Fibroblast of lung (primary cell): ENCODE measurements around the gene CPNE4. TPM values are rescaled to one million over a fixed set of nuclear protein-coding genes. Genes with fewer than 3 reads are reported as not detected.

ENCODE experiments used
- DNase-seq, 2 donors: peaks; one replicate each; pipeline versions ENCODE4 v3.0.0 to v3.0.0-alpha.2; 2010; ENCODE audit warnings: low read depth in 2 of 2
- H2AFZ ChIP-seq: 2 replicates; pipeline ENCODE4 v1.5.1; 2012; ENCODE audit warnings: low read length, control low read depth, inconsistent platforms
- H3K27ac ChIP-seq: 2 replicates; pipeline ENCODE4 v1.5.1; 2011; ENCODE audit warnings: low read length, control low read depth; ENCODE audit not compliant: insufficient read depth
- H3K27me3 ChIP-seq: 2 replicates; pipeline ENCODE4 v1.5.1; 2011; ENCODE audit warnings: mild to moderate bottlenecking, low read length; ENCODE audit not compliant: control insufficient read depth, insufficient read depth
- H3K36me3 ChIP-seq: 2 replicates; pipeline ENCODE4 v1.5.1; 2011; ENCODE audit warnings: low read length; ENCODE audit not compliant: control insufficient read depth, insufficient read depth
- H3K4me1 ChIP-seq: 2 replicates; pipeline ENCODE4 v1.5.1; 2011; ENCODE audit warnings: low read length; ENCODE audit not compliant: control insufficient read depth, insufficient read depth; ENCODE audit errors: extremely low read depth
- H3K4me2 ChIP-seq: 2 replicates; pipeline ENCODE4 v1.5.1; 2011; ENCODE audit warnings: low read length, control low read depth; ENCODE audit not compliant: insufficient read depth; ENCODE audit errors: extremely low read depth
- H3K4me3 ChIP-seq, 4 experiments: fragments of 200-600 bp in 1 of 4; sonication (generic) in 1 of 4; replicated peaks in 1 of 4; 2 replicates each; pipeline ENCODE4 v1.5.1; 2011 to 2016; ENCODE audit warnings: low read length in 4 of 4, low read depth in 3 of 4, mild to moderate bottlenecking in 3 of 4, control low read depth in 2 of 4, inconsistent platforms in 1 of 4, mixed read lengths in 1 of 4; ENCODE audit not compliant: insufficient read depth in 1 of 4; ENCODE audit errors: control extremely low read depth in 1 of 4
- H3K79me2 ChIP-seq: 2 replicates; pipeline ENCODE4 v1.5.1; 2012; ENCODE audit warnings: mild to moderate bottlenecking, low read length, inconsistent platforms; ENCODE audit not compliant: control insufficient read depth, insufficient read depth
- H3K9ac ChIP-seq: 2 replicates; pipeline ENCODE4 v1.5.1; 2011; ENCODE audit warnings: mild to moderate bottlenecking, low read length, control low read depth; ENCODE audit not compliant: insufficient read depth
- H3K9me3 ChIP-seq: 2 replicates; pipeline ENCODE4 v1.5.1; 2012; ENCODE audit warnings: low read depth, low read length; ENCODE audit not compliant: control insufficient read depth, insufficient read depth
- H4K20me1 ChIP-seq: 2 replicates; pipeline ENCODE4 v1.5.1; 2011; ENCODE audit warnings: low read length; ENCODE audit not compliant: control insufficient read depth, insufficient read depth; ENCODE audit errors: extremely low read depth
- CTCF ChIP-seq, 2 donors: IDR thresholded peaks in 1 of 2; conservative IDR thresholded peaks in 1 of 2; 1 replicate in 1 of 2; 2 replicates in 1 of 2; pipeline ENCODE4 v1.5.1; 2011 to 2012; ENCODE audit warnings: low read length in 2 of 2, control low read depth in 1 of 2, inconsistent platforms in 1 of 2, low read depth in 1 of 2, mild to moderate bottlenecking in 1 of 2
- EZH2 ChIP-seq: IDR thresholded peaks from 2 replicates; pipeline ENCODE4 v1.5.1; 2012; ENCODE audit warnings: low read length, control low read depth, mild to moderate bottlenecking; ENCODE audit errors: missing control alignments
- polyA plus RNA-seq, 2 donors: library from polyadenylated mRNA; depleted of rRNA in 1 of 2; stranded (reverse) in 1 of 2; unstranded in 1 of 2; fragments of >200 nt; gene quantifications; 2 replicates each; pipeline ENCODE4 v1.2.1, GENCODE V29; 2011 to 2012; ENCODE audit warnings: missing spikeins in 1 of 2
- total RNA-seq: library from RNA; depleted of rRNA; stranded (reverse); fragments of >200 nt; gene quantifications from 2 replicates; pipeline ENCODE4 v1.2.1, GENCODE V29; 2014

Gene CPNE4
- total and polyA plus RNA-seq, 2 donors (not counting 1 experiment from before 2014, with no cell fraction given), result 0.17 TPM; not detected in 1

- H3K27me3 ChIP-seq, result no peaks in the 10 kb centered on the region
- no peak for TF ChIP-seq EZH2
- TF ChIP-seq CTCF (conservative IDR thresholded peaks at IDR 0.05 in 1 of 2, IDR thresholded peaks at IDR 0.05 in 1 of 2; ENCODE audit: low read depth in 1 of 2, low read length in 2 of 2), result no peak
- DNase-seq, result no peak
Measured at GRCh38 chr3:131975047-131975446, 59.8 kb downstream of the CPNE4 start.

GRCh38 chr3:131973731-131974130, 61.1 kb downstream of the CPNE4 start:
- Histone ChIP-seq H3K4me3 (no peak overlapping the region), H3K27ac (no peak overlapping the region), H2AFZ (no peak overlapping the region), H3K79me2 (no peaks in the 10 kb centered on the region), H3K36me3 (no peaks in the 10 kb centered on the region), H3K27me3 (no peaks in the 10 kb centered on the region), H3K4me2 (no peak overlapping the region), H4K20me1 (no peaks in the 10 kb centered on the region), H3K4me1 (no peaks in the 10 kb centered on the region), H3K9ac (no peak overlapping the region), H3K9me3 (no peaks in the 10 kb centered on the region)
- peak in 1 of 2 donors; percentile 73 for DNase-seq
- TF ChIP-seq EZH2 (no peak), CTCF (conservative IDR thresholded peaks at IDR 0.05 in 1 of 2, IDR thresholded peaks at IDR 0.05 in 1 of 2; ENCODE audit: low read depth in 1 of 2, low read length in 2 of 2) (no peak)

More at GRCh38 chr3:131975047-131975446, 59.8 kb downstream of the CPNE4 start:
- no peak overlapping the region for H3K9ac ChIP-seq
- no peaks in the 10 kb centered on the region for H3K79me2 ChIP-seq
- H3K27ac ChIP-seq, result no peak overlapping the region
- no peak overlapping the region for H3K4me2 ChIP-seq
- no peaks in the 10 kb centered on the region for H4K20me1 ChIP-seq
- no peaks in the 10 kb centered on the region for H3K36me3 ChIP-seq
- H2AFZ ChIP-seq, result no peak overlapping the region
- no peaks in the 10 kb centered on the region for H3K4me1 ChIP-seq
- H3K4me3 ChIP-seq, result no peak overlapping the region
- no peaks in the 10 kb centered on the region for H3K9me3 ChIP-seq

- Histone ChIP-seq H3K4me1 (no peaks in the 10 kb centered on the region), H3K27ac (no peak overlapping the region), H3K4me2 (no peak overlapping the region), H3K4me3 (no peak overlapping the region), H4K20me1 (no peaks in the 10 kb centered on the region), H3K27me3 (no peaks in the 10 kb centered on the region), H3K36me3 (no peaks in the 10 kb centered on the region), H3K79me2 (no peaks in the 10 kb centered on the region), H3K9ac (no peak overlapping the region), H3K9me3 (no peaks in the 10 kb centered on the region), H2AFZ (no peak overlapping the region)
- no peak for DNase-seq
- TF ChIP-seq CTCF (conservative IDR thresholded peaks at IDR 0.05 in 1 of 2, IDR thresholded peaks at IDR 0.05 in 1 of 2; ENCODE audit: low read depth in 1 of 2, low read length in 2 of 2) (no peak), EZH2 (no peak)
Measured at GRCh38 chr3:131972550-131972949, 62.3 kb downstream of the CPNE4 start.
